Measurements from ENCODE around the gene WDR47. TPM values are rescaled to one million over a fixed set of nuclear protein-coding genes. Genes with fewer than 3 reads are reported as not detected.
A peak's percentile ranks its signal among the peaks of the same experiment; 100 is the strongest.

Gene WDR47
- total and polyA plus RNA-seq, 10 of the 15 experiments (the other 5 are each of a cell fraction or from before 2014, with no cell fraction given), result 2.4 to 9.7 (median 5.9) TPM

GRCh38 chr1:108963052-108963686 is 78.7 kb downstream of the WDR47 start, which contains the start of gene CLCC1 (continued):
- TF ChIP-seq SUPT20H (IDR thresholded peaks at IDR 0.05; ENCODE audit: borderline replicate concordance, control insufficient read depth, low read depth, low read length) (no peak), CHD1 (IDR thresholded peaks at IDR 0.05; ENCODE audit: low read depth, low read length) (peak; percentile 57; the same call in 1 of the 2 replicates), ZSCAN29 (IDR thresholded peaks at IDR 0.05) (peak; percentile 49; the same call in 1 of the 2 replicates), ASH2L (IDR thresholded peaks at IDR 0.05; ENCODE audit: borderline replicate concordance, low read depth) (peak; percentile 11; the same call in 1 of the 2 replicates), TCF7 (IDR thresholded peaks at IDR 0.05; ENCODE audit: borderline replicate concordance) (no peak), YY1 (IDR thresholded peaks at IDR 0.05; ENCODE audit: low read depth, low read length) (peak; percentile 42; the same call in 1 of the 2 replicates), CHD2 (IDR thresholded peaks at IDR 0.05; ENCODE audit: borderline replicate concordance, low read depth, low read length) (peak; percentile 60; the same call in 1 of the 2 replicates), ATF2 (IDR thresholded peaks at IDR 0.05; ENCODE audit: low read length) (no peak), TCF3 (IDR thresholded peaks at IDR 0.05; ENCODE audit: borderline replicate concordance, insufficient read depth, low read depth, low read length) (peak; percentile 85), MXI1 (IDR thresholded peaks at IDR 0.05; ENCODE audit: low read depth, low read length) (peak; percentile 87), MYB (IDR thresholded peaks at IDR 0.05; ENCODE audit: borderline replicate concordance, low read depth, low read length) (no peak), PML (IDR thresholded peaks at IDR 0.05; ENCODE audit: low read length) (0 out of 2 replicates have a peak, but pooled peaks have one; percentile 48), SIX5 (IDR thresholded peaks at IDR 0.05; ENCODE audit: low read depth, low read length, severe bottlenecking) (no peak), SUZ12 (IDR thresholded peaks at IDR 0.05; ENCODE audit: unreplicated experiment) (no peak), BCL3 (IDR thresholded peaks at IDR 0.05; ENCODE audit: borderline replicate concordance, insufficient read depth, low read depth, low read length, poor library complexity, severe bottlenecking) (no peak), IKZF2 (IDR thresholded peaks at IDR 0.05) (no peak; a peak in 1 of 4 replicates), SRF (IDR thresholded peaks at IDR 0.05; ENCODE audit: low read depth in 2 of 2, low read length in 2 of 2) (0 out of 4 replicates have a peak, but pooled peaks of 1 of the 2 experiments have one; percentile 22)
- TF ChIP-seq, protein P1, sequence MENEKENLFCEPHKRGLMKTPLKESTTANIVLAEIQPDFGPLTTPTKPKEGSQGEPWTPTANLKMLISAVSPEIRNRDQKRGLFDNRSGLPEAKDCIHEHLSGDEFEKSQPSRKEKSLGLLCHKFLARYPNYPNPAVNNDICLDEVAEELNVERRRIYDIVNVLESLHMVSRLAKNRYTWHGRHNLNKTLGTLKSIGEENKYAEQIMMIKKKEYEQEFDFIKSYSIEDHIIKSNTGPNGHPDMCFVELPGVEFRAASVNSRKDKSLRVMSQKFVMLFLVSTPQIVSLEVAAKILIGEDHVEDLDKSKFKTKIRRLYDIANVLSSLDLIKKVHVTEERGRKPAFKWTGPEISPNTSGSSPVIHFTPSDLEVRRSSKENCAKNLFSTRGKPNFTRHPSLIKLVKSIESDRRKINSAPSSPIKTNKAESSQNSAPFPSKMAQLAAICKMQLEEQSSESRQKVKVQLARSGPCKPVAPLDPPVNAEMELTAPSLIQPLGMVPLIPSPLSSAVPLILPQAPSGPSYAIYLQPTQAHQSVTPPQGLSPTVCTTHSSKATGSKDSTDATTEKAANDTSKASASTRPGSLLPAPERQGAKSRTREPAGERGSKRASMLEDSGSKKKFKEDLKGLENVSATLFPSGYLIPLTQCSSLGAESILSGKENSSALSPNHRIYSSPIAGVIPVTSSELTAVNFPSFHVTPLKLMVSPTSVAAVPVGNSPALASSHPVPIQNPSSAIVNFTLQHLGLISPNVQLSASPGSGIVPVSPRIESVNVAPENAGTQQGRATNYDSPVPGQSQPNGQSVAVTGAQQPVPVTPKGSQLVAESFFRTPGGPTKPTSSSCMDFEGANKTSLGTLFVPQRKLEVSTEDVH (IDR thresholded peaks at IDR 0.05; ENCODE audit: low read depth, partially characterized antibody), result no peak
- TF ChIP-seq, protein P2, sequence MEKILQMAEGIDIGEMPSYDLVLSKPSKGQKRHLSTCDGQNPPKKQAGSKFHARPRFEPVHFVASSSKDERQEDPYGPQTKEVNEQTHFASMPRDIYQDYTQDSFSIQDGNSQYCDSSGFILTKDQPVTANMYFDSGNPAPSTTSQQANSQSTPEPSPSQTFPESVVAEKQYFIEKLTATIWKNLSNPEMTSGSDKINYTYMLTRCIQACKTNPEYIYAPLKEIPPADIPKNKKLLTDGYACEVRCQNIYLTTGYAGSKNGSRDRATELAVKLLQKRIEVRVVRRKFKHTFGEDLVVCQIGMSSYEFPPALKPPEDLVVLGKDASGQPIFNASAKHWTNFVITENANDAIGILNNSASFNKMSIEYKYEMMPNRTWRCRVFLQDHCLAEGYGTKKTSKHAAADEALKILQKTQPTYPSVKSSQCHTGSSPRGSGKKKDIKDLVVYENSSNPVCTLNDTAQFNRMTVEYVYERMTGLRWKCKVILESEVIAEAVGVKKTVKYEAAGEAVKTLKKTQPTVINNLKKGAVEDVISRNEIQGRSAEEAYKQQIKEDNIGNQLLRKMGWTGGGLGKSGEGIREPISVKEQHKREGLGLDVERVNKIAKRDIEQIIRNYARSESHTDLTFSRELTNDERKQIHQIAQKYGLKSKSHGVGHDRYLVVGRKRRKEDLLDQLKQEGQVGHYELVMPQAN (conservative IDR thresholded peaks at IDR 0.05), result peak; percentile 89
- TF ChIP-seq, protein P3, sequence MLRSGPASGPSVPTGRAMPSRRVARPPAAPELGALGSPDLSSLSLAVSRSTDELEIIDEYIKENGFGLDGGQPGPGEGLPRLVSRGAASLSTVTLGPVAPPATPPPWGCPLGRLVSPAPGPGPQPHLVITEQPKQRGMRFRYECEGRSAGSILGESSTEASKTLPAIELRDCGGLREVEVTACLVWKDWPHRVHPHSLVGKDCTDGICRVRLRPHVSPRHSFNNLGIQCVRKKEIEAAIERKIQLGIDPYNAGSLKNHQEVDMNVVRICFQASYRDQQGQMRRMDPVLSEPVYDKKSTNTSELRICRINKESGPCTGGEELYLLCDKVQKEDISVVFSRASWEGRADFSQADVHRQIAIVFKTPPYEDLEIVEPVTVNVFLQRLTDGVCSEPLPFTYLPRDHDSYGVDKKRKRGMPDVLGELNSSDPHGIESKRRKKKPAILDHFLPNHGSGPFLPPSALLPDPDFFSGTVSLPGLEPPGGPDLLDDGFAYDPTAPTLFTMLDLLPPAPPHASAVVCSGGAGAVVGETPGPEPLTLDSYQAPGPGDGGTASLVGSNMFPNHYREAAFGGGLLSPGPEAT (IDR thresholded peaks at IDR 0.05; ENCODE audit: low read depth), result peak; percentile 12; the same call in 1 of the 2 replicates
